ENCODE measurements around the gene PRR35.

The PRR35 gene

DNA sequence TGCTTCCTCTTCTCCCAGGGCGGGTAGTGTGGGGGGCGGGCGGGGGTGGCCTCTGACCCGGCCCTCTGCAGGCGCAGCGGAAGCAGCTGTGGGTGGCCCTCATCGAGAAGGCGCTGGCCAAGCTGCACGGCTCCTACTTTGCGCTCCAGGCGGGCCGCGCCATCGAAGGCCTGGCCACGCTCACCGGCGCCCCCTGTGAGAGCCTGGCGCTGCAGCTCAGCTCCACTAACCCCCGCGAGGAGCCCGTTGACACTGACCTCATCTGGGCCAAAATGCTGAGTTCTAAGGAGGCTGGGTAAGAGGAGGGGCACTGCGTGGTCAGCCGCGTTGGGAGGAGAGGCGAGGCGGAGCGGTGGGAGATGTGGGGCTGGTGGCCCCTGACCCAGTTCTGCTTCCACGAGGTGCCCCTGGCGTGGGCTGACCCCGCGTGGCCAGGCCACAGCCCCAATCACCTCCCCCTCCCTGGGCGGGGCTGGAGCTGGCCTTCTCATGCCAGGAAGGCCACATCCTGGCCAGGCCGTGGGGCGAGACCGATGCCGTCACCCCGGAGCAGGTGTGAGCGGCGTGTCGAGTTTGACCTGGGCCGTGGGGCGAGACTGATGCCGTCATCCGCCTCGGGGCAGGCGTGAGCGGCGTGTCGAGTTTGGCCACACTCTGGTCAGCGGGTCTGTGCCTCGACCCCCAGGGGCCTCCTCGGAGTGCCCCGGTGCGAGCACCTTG lies 10.5 kb upstream of the PRR35 start:
- no peak for ATAC-seq

DNA sequence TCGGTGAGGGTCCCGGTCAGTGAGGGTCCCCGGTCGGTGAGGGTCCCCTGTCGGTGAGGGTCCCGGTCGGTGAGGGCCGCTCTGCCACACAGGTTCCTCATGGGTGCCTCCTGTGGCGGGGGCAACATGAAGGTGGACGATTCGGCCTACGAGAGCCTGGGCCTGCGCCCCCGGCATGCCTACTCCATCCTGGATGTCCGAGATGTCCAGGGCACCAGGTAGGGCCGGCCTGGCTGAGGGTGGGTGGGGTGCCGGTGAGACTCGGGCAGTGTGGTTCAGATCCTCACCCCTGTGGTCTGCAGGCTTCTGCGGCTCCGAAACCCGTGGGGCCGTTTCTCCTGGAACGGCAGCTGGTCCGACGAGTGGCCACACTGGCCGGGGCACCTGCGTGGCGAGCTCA lies 9.0 kb upstream of the PRR35 start:
- ATAC-seq = no peak

DNA sequence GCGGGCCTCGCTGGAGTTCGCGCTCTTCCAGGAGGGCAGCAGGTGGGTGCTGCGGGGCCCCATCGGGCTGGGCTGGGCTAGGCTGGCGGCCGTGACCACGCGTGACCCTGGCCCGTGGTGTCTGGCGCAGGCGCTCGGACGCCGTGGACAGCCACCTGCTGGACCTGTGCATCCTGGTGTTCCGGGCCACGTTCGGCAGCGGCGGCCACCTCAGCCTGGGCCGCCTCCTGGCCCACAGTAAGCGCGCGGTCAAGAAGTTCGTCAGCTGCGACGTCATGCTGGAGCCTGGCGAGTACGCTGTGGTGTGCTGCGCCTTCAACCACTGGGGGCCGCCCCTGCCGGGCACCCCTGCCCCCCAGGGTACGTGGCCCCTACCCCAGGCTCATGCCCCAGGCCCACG lies 8.0 kb upstream of the PRR35 start:
- no peak for ATAC-seq

DNA sequence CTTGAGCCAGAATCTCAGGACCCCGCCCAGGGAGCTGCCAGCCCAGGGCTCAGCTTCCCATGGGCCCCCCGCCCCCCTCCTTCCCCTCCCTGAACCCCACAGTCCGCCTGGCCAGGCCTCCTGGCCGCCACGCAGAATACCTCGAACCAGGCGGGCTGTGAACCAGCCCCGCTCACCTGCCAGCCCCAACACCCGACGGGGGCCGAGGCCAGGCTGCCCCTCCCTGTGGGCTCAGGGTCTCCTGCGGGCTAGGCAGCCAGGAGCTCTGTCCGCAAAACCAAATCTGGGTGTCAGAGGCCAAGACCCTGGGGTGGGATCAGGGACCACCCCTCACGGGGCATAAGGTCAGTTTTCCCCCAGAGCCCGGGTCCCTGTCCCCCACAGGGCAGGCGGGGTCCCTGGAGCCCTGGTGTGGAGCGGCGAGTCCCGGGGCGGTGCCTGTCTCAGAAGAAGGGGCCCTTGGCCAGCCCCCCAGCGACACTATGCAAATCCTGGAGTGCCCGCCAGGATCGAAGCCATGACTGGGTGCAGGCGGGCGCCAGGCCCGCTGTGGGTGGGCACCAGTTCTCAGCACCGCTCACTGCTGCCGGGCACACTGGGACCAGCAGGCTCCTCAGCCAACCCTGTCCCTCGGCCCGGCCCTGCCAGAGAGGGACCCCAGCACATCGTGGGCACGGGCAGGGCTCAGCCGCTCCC lies 6.4 kb upstream of the PRR35 start:
- ATAC-seq = no peak

DNA sequence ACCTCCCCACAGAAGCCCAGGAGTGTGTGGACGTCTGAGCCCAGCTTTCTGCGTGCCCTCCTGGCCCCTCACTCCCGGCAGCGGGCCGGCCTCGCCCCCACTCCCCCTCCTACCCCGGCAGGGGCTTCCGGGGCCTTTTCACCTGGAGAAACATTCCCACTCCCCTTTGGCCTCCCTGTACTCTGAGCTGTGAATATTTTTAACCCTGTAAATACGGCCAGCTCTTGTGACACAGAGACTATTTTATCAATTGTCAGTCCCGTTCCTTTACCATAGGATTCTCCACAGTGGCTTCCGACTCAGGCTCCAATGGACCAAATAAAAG lies 5.9 kb upstream of the PRR35 start:
- ATAC-seq = no peak

DNA sequence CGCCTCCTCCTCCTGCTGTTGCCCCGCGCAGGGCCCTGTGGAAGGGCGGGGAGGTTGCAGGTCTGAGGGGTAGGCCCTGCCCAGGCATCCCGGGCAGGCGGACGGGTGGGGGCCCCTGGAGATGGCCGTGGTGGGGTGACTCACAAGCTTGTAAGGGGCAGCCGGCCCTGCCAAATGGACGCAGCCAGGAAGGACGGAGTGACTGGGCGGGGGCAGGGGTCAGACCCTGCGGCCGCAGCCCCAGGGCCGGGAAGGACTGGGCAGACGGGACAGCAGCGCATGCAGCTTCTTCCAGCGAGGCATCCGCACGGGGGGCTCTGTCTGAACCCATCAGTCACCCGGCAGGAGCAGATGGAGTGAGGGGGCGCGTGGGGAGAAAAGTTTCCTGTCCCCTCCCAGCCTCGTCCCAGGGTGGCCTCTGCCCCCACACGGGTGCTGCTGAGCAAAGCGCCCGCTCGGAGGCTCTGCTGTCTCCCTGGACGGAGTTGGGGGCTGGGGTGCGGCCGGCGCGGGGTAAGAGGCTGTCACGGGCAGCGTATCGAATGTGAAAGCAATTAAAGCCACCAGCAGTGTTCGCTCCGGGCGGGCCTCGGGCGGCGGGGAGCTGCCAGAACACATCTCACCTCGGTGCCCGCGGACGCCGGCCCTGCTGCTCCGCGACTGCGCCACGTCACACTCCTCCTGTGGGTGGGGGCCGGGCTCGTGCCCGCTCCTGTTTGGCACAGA lies 5.4 kb upstream of the PRR35 start:
- no peak for ATAC-seq

DNA sequence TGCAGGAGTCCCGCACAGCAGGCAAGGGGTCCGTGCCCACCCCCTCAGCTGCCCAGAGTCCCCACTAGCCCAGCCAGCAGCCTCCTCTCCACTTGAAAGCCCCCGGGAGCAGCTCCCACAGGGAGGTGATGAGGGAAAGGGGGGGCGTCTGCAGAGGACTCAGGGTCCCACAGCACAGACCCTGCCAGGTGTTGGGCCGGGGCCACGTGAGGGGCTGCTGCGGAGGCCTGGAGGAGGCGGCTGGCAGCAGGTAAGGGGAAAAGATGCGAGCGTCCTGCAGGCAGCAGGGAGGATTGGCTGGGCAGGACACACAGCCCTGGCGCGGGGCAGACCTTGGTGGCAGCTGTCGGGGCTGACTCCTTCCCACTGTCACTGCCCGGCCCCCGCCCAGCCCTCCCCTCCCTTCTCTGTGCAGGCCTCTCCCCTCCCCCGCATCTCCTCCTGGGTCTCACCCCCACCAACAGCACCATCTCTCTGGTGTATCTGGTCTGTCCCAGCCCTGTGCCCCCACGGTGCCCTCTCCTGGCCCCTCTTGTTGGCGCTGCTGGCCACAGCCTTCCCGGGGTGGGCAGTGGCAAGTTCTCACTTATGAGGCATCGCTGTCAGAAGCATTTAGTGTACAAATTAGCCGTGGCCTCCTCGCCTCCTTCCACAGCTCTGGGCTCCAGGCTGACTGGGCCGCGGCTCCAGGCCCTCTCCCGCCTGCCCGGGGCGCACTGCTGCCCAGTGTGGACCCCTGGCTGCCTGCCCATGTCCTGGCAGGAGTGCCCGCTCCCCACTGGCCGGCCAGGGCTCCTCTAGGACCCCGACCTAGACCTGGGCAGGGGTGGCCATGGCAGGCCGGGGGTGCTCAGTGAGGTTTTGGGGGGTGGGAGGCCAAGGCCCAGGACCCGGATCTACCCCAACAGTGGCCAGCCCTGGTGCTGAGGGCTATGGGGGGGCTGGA lies 4.4 kb upstream of the PRR35 start:
- ATAC-seq = no peak

DNA sequence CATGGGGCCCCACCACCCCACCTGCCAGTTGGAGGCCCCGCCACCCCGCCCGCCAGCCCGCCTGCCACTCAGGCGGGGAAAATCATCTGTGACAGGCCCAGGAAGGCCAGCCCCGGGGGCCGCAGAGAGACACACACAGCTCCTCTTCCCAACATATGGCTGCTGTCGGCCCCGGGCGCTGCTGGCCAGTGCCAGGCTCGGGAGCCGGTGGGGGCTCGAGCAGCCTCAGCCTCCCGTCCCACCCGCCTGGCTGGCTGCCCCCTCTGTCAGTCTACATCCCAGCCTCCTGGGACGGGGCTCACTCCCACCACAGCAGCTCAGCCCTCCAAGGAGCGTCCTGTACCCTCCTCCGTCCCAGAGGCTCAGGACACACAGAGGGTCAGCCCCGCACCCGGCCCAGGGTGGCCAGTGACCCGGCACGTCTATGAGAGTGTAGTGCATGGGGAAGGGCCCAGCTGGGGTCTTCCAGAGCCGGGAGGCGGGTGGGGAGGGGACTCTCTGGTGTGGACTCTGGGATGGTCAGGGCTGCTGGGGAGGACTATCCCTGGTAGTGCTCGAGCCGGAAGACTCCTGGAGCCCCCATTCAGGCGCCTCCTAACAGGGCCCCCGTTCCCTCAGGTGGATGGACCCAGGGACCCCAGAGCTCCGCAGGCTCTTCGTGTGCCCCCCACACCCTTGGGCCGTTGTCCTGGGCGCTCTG lies 3.6 kb upstream of the PRR35 start:
- no peak for ATAC-seq

DNA sequence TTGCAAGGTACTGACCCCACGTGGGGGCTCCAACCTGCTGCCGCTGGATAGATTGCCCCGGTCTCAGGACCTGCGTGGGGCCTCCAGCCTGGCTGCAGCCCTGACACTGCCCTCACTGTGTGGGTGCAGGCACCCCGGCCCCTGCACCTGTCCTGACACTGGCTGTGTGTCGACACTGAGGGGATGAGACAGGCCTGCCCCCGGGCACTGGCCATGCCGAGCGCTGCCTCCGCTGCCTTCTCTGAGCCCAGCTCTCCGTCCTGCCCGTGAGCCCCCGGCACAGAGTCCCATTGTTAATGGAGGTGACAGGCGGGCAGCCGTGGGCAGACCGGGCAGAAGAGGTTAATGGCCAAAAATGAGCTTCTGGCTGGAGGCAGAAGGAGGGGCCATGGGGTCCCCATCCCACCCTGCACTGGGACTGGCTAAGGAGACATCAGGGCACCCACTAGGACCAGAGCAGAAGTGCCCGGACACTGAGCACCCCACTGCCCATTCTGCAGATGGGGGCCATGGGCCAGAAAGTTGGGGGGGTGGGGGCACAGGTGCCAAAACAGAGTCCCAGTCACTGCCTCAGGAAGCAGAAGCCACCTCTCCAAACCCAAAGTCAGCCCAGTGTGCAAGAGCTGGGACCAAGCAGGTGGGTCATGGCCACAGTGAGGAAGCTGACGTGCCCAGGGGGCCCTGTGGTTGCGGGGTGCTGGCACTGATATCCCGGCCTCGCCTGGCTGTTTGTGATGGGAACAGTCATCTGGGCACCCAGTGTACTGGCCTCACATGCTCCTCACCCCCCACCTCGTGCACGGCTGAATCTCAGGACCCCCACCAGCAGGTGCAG lies 2.5 kb upstream of the PRR35 start:
- ATAC-seq = no peak

DNA sequence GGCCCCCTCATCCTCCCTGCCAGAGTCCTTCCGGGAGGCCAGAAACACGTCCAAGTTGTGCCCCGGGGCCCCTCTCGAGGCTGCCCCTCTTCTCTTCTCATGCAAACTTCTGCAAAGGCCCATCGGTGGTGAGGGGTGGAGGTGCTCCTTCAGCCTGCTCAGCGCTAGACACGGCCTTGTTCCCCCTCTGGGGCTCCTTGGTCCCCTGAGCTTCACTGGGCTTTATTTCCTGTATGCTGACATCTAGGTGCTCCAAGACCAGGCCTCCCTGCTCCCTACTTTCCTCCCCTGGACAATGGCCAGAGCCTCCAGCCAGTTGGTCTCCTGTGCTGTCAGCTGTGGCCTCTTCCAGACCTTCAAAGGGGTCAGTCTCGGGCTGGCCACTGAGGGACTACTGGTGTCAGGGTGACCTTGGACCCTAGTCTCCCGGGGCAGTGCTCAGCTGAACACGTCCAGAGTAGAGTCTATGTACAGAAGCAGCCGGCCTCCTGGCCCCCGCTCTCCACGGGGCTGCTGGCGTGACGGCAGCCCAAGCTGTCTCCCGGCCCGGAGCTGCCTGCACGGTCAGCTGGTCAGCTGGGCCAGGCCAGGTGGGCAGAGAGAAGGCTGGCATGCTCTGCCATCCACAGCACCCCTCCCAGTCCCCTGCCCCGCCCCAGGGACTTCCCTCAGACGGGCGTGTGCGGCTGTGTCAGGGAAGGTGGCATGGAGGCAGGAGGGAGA lies 1.7 kb upstream of the PRR35 start:
- no peak for ATAC-seq

DNA sequence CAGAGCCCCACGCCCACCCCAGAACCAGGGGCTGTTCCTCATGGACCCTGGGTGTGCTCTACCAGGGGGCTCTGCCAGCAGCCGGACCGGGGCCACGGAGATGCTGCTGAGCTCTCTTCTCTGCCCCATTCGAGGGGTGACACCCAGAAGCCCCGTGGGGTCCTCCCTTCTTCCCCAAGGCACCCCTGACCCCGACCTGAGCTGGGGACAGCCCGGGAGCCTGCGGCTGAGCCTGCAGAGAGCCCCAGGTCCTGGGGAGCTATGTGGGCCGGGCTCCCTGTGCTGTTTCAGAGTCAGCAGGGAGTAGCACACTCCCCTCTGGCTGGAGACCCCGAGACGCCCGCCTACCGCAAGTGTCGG lies 1.2 kb upstream of the PRR35 start:
- no peak for ATAC-seq

DNA sequence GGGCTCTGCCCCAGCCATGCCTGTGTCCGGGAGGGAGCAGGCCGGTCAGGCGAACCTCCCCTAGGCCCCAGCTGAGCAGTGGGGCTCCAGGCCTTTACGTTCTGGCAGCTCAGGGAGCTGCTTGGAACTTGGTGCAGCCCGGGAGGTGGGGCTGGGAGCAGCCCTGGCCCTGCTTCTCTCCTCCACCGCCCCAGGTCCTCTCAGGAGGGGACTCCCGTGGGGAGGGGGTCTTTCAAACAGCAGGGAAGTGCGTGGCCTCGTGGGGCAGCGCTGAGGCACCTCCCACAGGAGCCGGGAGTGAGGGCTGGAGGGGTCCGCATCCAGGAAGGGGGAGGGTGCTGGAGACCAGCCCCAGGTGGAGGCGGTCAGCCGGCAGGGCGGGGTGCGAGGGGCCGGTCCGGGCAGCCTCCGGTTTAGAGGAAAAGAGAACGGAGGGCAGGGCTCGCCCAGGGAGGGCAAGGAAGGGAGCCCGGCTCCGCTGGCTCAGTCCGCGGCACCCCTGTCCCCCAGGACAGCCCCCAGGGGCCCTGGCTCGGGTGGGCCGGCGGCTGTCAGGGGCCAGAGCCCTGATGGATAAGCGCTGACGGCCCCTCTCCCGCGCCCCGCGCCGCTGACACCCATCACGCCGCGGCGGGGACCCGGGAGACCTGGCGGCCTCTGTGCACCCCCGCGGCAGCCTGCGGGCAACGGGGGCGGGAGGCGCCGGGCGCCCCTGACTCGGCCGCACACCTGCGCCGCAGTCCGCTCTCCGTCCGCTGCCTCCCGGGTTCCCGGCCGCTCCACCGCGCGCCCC lies 587 bp upstream of the PRR35 start:
- ATAC-seq = no peak

DNA sequence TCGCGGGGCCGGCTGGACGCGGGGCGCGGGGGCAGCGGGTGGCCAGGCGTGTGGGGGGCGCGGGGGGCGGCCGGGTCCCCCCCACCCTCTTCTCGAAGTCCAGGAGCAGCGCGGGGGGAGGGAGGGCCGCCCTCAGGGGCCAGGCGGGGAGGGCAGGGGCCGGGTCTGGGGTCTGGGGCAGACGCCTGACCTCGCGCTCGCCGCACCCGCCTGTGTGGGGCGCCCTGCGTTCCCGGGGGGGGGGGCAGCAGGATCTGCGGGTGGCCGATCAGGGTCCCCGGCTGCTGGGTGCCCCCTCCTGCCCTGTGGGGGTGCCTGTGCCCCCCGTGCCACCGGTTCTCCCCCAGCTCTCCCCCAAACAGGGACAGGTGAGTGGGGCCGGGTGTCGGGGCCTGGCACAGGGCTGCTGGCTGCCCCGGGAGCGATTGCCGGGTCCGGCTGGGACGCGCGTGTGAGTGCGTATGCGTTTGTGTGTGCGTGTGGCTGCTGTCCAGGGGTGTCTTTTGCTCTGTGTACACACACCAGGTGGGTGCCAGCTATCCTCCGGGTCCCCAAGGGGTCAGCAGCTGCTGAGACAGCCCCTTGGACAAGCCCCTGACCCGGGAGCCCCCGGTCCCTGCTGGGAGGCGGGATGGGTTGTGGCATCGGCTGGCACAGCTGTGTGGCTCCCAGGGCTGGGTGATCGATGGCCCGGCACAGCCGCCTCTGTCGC lies 663 bp downstream of the PRR35 start:
- no peak for ATAC-seq

DNA sequence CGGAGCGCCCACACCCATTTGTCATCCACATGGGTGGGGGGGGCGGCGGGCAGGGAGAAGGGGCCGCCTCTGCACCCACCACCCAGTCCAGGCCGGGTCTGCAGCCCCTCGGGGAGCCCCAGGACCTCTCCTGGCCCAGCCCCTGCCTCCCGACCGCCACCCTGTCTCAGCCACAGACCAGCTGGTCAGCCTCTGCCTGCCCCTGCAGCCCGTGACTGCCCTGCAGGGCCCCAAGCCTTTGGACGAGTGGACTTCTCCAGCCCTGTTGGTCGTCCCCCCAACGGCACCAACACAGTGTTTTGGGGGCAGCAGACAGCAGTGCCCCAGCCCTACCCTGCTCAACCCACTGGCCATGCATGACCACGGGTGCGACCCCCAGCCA lies 1.2 kb downstream of the PRR35 start:
- no peak for ATAC-seq

DNA sequence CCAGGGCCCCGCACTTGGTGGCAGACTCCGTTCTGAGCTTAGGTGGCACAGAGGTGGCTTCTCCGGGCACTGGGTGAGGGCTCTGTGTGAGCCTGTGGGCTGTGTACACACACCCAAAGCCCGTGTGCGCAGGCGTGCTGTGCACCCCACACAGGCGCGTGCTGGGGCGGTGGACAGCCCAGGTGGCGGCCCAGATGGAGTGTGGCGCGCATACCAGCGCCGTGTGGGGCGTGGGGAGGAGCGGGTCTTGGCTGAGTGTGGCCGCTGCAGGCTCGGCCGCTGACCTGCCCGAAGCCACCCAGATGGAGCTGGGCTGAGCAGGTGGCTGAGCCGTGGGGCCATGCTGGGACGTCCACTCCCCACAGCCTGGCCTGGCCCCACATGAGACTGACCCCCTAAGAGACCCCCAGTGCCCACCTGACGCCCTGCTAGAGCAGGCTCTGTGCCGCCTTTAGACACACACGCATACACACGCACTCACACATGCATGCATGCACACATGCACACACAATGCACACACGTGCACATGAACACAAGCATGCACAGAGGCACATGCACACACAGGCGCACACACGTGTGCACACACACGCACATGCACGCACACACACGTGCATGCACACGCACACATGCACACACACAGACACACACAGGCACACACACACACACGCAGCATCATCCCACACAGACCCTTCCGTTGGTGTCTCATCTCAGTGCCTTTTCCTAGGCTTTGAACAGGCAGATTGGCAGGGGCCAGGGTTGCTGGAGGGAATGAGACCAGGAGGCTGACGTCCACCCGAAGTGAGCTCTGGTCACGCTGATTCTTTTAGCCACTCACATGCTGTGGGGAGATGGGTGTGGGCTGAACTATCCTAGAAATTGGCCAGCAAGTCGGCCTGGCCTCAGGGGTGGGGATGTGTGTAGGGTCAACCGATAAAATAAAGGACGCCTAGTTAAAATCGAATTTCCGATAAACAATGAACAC lies 2.1 kb downstream of the PRR35 start:
- no peak for ATAC-seq

DNA sequence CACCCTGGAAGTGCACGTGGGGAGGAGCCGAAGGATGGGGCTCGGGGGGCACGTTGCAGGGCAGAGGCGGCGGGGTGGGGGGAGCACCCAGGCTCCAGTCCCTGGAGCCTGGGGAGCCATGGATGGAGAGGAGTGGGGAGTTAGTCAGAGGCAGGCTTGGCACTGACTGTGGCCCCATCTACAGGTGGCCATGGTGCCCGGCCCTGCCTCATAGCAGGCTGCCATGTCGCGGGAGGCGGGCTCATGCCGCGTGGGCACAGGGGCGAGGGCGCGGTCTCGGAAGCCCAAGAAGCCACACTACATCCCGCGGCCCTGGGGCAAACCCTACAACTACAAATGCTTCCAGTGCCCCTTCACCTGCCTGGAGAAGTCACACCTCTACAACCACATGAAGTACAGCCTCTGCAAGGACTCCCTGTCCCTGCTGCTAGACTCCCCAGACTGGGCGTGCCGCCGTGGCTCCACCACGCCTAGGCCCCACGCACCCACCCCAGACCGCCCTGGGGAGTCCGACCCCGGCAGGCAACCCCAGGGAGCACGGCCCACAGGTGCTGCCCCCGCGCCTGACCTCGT lies 3.0 kb downstream of the PRR35 start:
- ATAC-seq = no peak

DNA sequence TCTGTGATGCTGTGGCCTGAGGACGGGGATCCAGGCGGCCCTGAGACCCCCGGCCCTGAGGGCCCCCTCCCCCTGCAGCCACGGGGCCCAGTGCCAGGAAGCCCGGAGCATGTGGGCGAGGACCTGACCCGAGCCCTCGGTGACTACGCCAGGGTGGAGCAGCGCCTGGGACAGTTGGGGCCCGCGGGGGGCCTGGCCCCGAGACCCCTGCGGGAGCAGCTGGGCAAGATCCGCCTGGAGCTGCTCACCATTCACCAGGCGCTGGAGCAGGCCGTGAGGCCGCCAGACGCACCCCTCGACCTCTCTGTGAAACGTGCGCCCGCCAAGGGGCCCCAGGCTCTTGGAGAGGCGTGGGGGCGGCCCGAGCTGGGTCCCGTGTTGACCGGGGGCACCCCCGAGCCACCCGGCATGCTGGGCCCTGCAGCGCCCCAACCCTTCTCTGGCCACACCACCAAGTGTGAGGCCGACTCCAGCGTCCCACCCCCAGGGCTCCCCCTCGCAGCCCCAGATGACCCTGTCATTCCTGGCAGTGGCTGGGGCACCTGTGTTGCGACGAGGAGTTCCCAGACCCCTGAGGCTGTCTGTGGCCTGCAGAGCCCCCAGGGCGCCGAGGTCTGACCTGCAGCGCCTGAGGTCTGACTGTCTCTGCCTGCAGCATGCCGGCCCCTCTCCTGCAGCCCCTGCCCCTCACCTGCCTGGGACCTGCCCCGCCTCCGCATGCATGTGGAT lies 4.7 kb downstream of the PRR35 start:
- ATAC-seq = no peak
